SU-DHL-6 (cell line): Measurements from ENCODE around the gene SNX18.

Source experiments
- H2AFZ ChIP-seq: fragments of 200-600 bp; sonication (generic); 2 replicates; pipeline ENCODE4 v1.6.1; 2014; ENCODE audit warnings: low read depth, mild to moderate bottlenecking, moderate library complexity, mixed read lengths, antibody characterized with exemption, low read length; ENCODE audit not compliant: severe bottlenecking
- H3F3A ChIP-seq: fragments of 200-600 bp; shearing (Covaris generic); 2 replicates; pipeline ENCODE4 v1.6.0; 2016; ENCODE audit warnings: antibody characterized with exemption, mild to moderate bottlenecking; ENCODE audit not compliant: insufficient read depth
- H3K27ac ChIP-seq: fragments of 200-600 bp; sonication (generic); 2 replicates; pipeline ENCODE4 v1.5.1; 2016; ENCODE audit warnings: low read depth, mild to moderate bottlenecking, low read length, moderate library complexity, mixed read lengths
- H3K27me3 ChIP-seq: fragments of 200-600 bp; sonication (generic), shearing (Covaris generic); 2 replicates; pipeline ENCODE4 v1.6.0; 2014; ENCODE audit warnings: mild to moderate bottlenecking, low read length
- H3K36me3 ChIP-seq: fragments of 200-600 bp; sonication (generic); 2 replicates; pipeline ENCODE4 v1.6.1; 2014; ENCODE audit warnings: mild to moderate bottlenecking, low read length, mixed read lengths
- H3K4me2 ChIP-seq: fragments of 300-600, 200-600 bp; shearing (Covaris generic), sonication (generic); 2 replicates; pipeline ENCODE4 v1.6.0; 2014; ENCODE audit warnings: low read length, low read depth, mild to moderate bottlenecking; ENCODE audit not compliant: poor library complexity, severe bottlenecking
- H3K4me3 ChIP-seq: fragments of 200-600 bp; sonication (generic); 2 replicates; pipeline ENCODE4 v1.5.1; 2014; ENCODE audit warnings: antibody characterized with exemption, low read length, mild to moderate bottlenecking, mixed read lengths; ENCODE audit not compliant: insufficient read depth, poor library complexity, severe bottlenecking
- H3K79me2 ChIP-seq: fragments of 200-600 bp; sonication (generic); 2 replicates; pipeline ENCODE4 v1.6.1; 2014; ENCODE audit warnings: mild to moderate bottlenecking, low read length, moderate library complexity; ENCODE audit not compliant: insufficient read depth
- H3K9ac ChIP-seq: fragments of 200-600 bp; sonication (generic); 2 replicates; pipeline ENCODE4 v1.7.0; 2014; ENCODE audit warnings: mild to moderate bottlenecking, low read length
- H3K9me2 ChIP-seq: fragments of 200-600 bp; sonication (generic); replicated peaks from 2 replicates; pipeline ENCODE4 v1.6.1; 2014; ENCODE audit warnings: low read length; ENCODE audit not compliant: insufficient read depth
- H3K9me3 ChIP-seq: fragments of 200-600 bp; sonication (generic); 2 replicates; pipeline ENCODE4 v1.6.1; 2014; ENCODE audit warnings: low read length, mixed read lengths; ENCODE audit not compliant: insufficient read depth
- H4K20me1 ChIP-seq: fragments of 200-600 bp; sonication (generic); 2 replicates; pipeline ENCODE4 v1.6.1; 2014; ENCODE audit warnings: low read depth, mild to moderate bottlenecking, antibody characterized with exemption, low read length, moderate library complexity, mixed read lengths
- CTCF ChIP-seq: fragments of 200-600 bp; sonication (generic); IDR thresholded peaks from one replicate; pipeline ENCODE4 v1.5.1; 2017; ENCODE audit warnings: antibody characterized with exemption, mild to moderate bottlenecking, low read length, moderate library complexity; ENCODE audit not compliant: insufficient read depth, poor library complexity, severe bottlenecking
- EZH2phosphoT487 ChIP-seq: fragments of 200-600 bp; sonication (generic), shearing (Covaris generic); conservative IDR thresholded peaks from 2 replicates; pipeline ENCODE4 v1.6.1; 2018; ENCODE audit warnings: mild to moderate bottlenecking, antibody characterized with exemption, low read length, moderate library complexity, mixed read lengths

Gene SNX18

GRCh38 chr5:54567996-54568395 is 50.4 kb downstream of the SNX18 start:
- Histone ChIP-seq H3K4me2 (no peak overlapping the region), H3K4me3 (no peak overlapping the region), H3K27ac (no peak overlapping the region), H3K9me2 (no peaks in the 10 kb centered on the region), H3K9ac (no peak overlapping the region), H3K79me2 (no peaks in the 10 kb centered on the region), H3K27me3 (no peaks in the 10 kb centered on the region), H2AFZ (no peak overlapping the region), H3K9me3 (no peaks in the 10 kb centered on the region), H4K20me1 (no peaks in the 10 kb centered on the region), H3K36me3 (no peaks in the 10 kb centered on the region), H3F3A (no peaks in the 10 kb centered on the region)
- no peak for TF ChIP-seq EZH2phosphoT487
- no peak for TF ChIP-seq CTCF

GRCh38 chr5:54570916-54571315 is 53.4 kb downstream of the SNX18 start:
- H3K4me3 ChIP-seq, result no peak overlapping the region
- H3K27me3 ChIP-seq, result no peaks in the 10 kb centered on the region
- H3K4me2 ChIP-seq, result no peak overlapping the region
- H3F3A ChIP-seq, result no peaks in the 10 kb centered on the region
- no peaks in the 10 kb centered on the region for H3K36me3 ChIP-seq
- H3K9me2 ChIP-seq, result no peaks in the 10 kb centered on the region
- H3K9ac ChIP-seq, result no peak overlapping the region
- H2AFZ ChIP-seq, result no peak overlapping the region
- TF ChIP-seq EZH2phosphoT487 (no peak), CTCF (no peak)
- H3K9me3 ChIP-seq, result no peaks in the 10 kb centered on the region
- H4K20me1 ChIP-seq, result no peaks in the 10 kb centered on the region
- no peak overlapping the region for H3K27ac ChIP-seq
- H3K79me2 ChIP-seq, result no peaks in the 10 kb centered on the region

GRCh38 chr5:54571462-54571861 is 53.9 kb downstream of the SNX18 start:
- Histone ChIP-seq H4K20me1 (no peaks in the 10 kb centered on the region), H3K79me2 (no peaks in the 10 kb centered on the region), H3K4me2 (no peak overlapping the region), H3K9me2 (no peaks in the 10 kb centered on the region), H3K27me3 (no peaks in the 10 kb centered on the region), H3K4me3 (no peak overlapping the region), H3K36me3 (no peaks in the 10 kb centered on the region), H3K9me3 (no peaks in the 10 kb centered on the region), H2AFZ (no peak overlapping the region), H3K27ac (no peak overlapping the region), H3K9ac (no peak overlapping the region), H3F3A (no peaks in the 10 kb centered on the region)
- TF ChIP-seq CTCF (no peak), EZH2phosphoT487 (no peak)
